HG03045 (cell line): ENCODE results near the gene INTU.
A peak's percentile ranks its signal among the peaks of the same experiment; 100 is the strongest.
"Not testable (repeated sequence)": the region's sequence is repeated elsewhere in the genome, so short reads cannot be mapped to it uniquely, and the experiment has no call there.

Experiments
- ATAC-seq: cut with Tn5 transposase; IDR thresholded peaks from one replicate; pipeline ENCODE4 v1.9.1; 2021; ENCODE audit warnings: mild to moderate bottlenecking, moderate library complexity; ENCODE audit not compliant: unreplicated experiment

The INTU gene

GRCh38 chr4:127632420-127633403, at the start of gene INTU:
TSS of gene INTU (plus strand) at chr4:127632957. CDS start at chr4:127633035, 78 bp downstream.
- peak; percentile 93 for ATAC-seq

- not testable (repeated sequence) for ATAC-seq
These were observed 46.3 kb upstream of the INTU start for GRCh38 chr4:127586496-127586895.

DNA sequence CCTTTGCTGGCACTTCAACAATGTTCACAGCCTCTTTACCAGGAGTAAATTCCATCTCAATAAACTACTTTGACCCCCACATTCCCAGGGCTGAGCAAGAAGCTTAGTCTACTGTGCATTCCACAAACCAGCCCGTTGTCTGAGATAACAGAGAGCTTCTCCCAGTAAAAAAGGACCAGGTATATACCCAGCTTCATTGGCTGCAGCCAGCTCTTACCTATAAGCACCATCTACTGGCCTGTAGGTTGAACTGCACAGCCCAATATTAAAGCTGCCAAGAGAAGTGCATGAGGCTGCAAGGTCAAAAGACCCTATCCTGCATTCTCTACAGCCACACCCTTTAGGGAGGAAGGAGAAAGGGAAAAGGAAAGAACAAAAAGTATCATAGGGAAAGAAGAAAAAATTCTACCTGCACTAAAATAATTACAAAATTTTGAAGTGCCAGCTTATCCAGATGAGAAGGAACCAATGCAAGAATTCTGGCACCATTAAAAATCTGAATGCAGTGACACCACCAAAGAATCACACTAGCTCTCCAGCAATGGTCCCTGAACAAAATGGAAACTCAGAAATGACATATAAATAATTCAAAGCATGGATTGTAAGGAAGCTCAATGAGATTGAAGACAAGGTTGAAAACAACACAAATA, 45.7 kb upstream of the INTU start:
- ATAC-seq: peak; percentile 81

GRCh38 chr4:127589153-127589552, 43.6 kb upstream of the INTU start:
- not testable (repeated sequence) for ATAC-seq

DNA sequence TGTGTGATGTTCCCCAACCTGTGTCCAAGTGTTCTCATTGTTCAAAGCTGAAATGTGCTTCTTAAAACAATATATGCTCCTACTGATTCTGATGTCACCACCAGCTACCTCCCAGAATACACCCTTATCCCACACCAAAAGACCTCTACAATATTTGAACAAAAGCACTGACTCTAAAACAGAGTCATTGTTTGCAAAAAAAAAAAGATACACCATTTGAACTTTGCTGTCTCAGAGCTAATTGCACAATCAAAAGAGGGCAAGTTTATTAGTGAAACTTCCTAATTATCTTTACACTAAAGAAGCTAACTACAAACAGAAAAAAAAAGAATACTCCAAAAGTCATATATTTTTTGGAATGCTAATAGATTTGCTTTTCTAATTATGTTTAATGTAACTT, 34.1 kb upstream of the INTU start:
- ATAC-seq: no peak

DNA sequence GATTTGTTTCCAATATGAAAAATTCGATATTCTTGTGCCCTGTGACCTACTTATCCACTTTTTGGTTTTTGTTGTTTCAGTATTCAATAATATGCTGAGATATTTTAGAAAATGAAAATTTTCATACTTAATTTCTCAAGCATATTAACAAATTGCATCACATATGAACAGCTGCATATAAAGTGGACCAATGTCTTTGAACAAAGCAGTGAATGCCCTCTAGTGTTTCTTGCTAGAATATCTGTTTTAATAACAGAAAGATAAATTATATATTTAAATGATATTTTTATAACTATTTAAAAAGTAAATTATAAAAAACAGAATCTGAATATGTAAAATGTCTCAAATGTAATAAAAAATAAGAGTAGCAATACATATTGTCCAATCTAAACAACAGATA, 31.7 kb upstream of the INTU start:
- ATAC-seq: no peak

- ATAC-seq: no peak
These were observed 27.6 kb upstream of the INTU start for GRCh38 chr4:127604949-127605709.

DNA sequence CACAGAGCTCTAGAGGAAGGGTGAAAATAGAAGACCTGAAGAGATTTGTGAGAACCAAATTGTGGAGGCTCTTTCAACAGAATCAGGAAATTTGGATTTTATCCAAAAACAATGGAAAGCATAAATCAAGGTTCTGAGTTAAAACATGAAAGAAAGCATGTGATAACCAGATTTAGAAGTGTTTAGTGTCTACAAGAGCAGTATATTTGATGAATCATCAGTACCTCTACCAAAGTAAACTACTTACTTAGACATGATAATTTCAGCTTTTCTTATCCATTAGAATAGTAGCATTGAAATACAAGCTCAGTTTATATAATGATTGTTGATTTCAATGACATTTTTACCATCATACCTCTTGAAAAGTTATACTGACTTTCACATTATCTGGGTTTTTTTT, 25.9 kb upstream of the INTU start:
- ATAC-seq: no peak

DNA sequence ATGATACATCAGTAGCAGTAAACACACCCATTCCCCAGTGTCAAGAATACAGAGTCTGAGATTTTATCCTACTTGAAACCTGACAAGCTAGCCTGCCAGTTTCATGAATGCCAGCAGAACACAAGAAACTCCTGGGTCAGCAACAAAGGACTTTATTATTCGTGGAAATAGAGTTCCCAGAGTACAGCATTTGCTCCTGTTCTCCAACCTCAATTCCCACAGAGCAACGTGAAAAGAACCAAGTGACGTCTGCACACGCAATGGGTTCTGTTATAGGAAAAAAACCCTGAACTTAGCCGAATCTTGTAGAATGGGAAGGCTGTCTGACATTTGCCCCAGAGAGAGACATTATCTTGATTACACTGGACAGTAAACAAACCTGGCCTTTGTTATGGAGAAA, 23.3 kb upstream of the INTU start:
- no peak for ATAC-seq

DNA sequence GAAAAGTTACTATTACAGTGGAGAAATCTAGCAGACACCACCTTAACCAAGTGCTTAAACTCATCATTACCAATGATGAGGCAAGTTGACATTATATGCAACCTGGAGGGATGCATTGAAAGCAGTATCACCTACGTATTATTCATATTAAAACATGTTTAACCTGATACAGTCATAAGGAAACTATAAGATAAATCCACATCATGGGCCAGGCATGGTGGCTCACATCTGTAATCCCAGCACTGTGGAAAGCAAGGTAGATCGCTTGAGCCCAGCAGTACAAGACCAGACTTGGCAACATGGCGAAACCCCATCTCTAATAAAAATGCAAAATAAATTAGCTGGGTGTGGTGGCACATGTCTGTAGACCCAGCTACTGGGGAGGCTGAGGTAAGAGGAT, 22.3 kb upstream of the INTU start:
- ATAC-seq: no peak

DNA sequence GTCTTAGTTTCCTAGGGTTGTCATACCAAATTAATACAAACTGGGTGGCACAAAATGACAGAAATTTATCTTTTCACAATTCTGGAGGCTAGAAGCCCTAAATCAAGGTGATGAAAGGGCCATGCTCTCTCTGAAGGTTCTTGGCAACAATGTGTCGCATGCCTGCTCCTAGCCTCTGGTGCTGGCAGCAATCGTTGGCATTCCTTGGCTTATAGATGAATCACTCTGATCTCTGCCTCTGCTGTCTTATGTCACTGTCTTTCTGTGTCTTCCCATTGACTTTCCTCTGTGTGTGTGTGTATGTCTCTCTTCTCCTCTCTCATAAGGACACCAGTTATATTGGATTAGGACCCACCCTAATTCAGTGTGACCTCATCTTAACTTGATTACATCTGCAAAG, 15.9 kb upstream of the INTU start:
- ATAC-seq: no peak

GRCh38 chr4:127618427-127618826, 14.3 kb upstream of the INTU start:
- no peak for ATAC-seq

DNA sequence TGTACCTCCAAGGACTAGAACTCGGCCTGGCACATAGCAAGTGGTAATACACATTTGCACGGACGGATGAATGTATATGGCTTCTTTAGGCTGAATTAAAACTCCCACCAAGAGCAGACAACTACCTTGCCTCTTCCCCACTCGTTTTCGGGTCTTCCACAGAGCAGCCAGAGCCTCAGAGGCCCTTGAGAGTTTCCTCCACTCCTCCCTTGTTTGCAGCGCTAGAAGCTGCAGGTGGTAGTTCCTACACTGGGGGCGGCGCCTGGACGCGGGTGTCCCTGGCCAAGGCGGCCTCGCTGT, 10.2 kb upstream of the INTU start:
- no peak for ATAC-seq

DNA sequence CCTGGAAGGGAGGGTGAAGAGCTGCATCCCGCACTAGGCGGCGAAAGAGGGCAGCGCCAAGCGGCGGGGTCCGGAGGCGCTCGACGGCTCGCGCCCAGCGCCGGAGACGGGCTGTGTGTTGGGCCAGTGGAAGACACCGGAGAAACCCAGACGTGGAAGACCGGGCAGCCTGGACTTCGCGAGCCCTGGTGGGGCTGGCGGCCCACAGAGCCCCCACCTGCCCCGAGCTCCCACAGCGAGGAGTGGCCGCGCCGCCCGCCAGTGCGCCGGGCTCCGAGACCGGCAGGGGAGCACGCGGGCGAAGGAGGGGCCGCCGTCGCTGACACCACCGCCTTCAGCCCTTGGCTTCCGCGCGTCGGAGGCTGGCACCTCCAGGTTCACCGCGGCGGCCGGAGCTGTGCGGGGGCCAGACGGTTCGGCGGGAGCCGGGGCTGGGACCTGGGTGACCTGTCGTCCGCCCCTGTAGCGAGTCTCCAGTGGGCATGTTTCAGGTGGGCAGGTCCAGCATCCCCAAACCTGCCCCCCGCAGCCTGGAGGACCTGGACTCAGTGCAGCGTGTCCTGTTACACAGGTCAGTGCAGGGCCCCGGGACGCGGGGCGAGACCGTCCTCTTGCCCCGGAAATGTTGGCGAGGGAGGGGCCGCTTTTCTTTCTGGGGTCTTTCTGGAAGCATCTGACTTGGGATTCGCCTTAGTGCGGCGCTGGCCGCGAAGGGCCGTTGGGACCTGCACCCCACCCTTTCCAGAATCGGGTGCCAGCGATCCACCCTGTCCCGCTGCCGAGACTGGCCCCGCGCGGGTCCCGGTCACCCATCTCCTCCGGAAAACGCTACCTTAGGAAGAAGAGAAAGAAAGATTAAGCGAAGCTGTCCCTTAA, 9.6 kb upstream of the INTU start:
- no peak for ATAC-seq

DNA sequence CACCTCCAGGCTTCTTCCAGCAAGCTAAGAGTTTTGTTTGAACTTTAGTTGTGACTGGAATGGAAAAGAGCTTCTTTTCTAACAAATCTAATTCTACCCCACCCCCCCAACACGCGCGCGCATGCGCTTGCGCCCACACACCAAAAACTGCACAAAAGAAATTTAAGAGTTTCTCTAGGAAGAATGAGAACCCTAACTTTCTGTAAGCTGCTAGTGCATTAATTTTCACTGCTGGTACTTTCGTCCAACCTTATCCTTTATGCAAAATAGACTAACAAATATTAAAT, 9.0 kb upstream of the INTU start:
- ATAC-seq: no peak

DNA sequence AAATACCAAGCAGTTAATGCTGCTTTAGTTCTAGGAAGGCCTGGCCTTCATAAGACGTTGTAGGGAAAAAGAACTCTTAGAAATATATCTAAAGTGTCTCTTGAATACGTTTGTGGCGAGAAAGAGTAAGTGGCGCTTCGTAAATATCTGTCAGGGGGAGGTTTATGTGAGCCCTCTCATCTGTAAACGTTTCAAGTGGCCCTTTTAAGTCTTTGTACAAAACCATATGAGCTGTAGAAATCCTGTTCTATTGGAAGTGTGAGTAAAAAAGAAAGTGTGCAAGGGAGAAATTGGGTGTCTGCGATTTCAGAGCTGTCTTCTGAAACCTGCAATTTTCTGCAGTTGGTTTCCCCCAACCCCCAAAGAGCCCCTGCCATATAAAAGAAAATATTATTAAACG, 8.6 kb upstream of the INTU start:
- no peak for ATAC-seq

DNA sequence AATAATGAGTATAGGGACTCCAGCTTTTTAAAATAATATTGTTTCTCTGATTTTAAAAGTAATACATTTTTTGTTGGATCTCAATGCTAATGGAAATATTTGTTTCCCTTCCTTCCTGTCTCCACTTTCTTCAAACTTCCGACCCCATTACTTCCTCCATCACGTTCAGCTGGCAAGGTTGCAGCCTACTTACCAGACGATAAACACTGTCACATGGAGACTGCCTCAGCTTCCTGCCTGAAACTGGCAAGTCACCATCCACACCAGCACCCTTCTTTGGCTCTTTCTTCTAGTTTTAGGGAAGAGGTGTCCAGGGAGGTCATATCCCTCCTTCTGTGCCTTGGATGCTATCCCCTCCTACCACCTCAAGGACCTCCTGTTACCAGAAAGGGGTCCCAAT, 3.4 kb upstream of the INTU start:
- no peak for ATAC-seq

DNA sequence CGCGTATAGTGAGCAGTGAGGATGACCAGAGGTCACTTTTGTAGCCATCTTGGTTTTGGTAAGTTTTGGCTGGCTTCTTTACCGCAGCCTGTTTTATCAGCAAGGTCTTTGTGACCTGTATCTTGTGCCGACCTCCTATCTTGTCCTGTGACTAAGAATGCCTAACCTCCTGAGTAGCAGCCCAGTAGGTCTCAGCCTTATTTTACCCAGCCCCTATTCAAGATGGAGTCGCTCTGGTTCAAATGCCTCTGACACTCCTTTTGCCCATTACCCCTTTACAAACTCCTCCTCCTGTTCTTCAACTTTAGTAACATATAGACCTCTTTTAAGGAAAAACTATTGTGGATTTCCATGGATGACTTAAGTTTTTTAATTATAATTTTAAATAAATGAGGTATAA, 2.6 kb upstream of the INTU start:
- ATAC-seq: no peak

DNA sequence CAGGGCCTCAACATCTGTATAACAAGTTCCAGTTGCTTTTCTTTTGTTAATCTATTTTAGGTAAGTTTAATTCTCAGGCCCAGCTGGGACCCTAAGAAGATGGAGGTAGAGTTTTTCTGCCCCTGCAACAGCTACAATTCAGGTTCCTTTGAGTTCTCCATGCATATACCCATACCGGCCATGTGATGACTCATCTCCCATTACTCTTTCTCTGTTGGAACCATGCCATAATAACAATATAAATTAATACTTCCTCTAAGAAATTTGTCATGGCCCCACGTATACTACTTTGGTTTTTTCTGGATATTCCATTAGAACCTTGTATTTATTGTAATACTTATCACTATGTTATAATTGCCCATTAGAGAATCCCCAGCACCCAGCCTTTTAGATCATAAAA, 1.3 kb upstream of the INTU start:
- ATAC-seq: no peak

DNA sequence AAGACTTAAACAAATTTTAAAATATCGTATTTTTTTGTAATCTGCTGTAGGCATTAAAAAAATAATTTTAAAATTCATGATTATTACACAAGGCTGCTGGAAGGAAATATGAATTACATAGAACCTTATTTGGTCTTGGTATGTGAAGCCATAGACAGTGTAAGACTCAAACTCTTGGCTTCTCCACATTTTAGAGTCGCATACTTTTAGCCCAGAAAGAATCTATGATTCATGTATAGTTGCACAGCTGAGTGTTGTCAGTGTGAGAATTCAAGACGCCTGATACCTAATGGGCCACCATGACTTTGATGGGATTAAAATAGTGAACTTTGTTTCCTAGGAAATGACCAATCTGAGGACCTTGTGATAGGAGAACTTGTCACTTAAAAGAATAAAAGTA, 1.4 kb downstream of the INTU start:
- no peak for ATAC-seq

- no peak for ATAC-seq
These were observed 8.8 kb downstream of the INTU start for GRCh38 chr4:127641524-127641923.
